Mucosa of descending colon (tissue), 3 donors: ENCODE results near the gene PACRG. TPM values are rescaled to one million over a fixed set of nuclear protein-coding genes. Genes with fewer than 3 reads are reported as not detected.
"Not testable (repeated sequence)": the region's sequence is repeated elsewhere in the genome, so short reads cannot be mapped to it uniquely, and the experiment has no call there.

Source experiments
- ATAC-seq: fragments of 200-7000 bp; cut with Tn5 transposase; one replicate; pipeline ENCODE4 v1.9.1; 2020; ENCODE audit warnings: mild to moderate bottlenecking, moderate library complexity
- DNase-seq, 3 donors: peaks; one replicate each; pipeline ENCODE4 v3.0.0-alpha.2; 2020
- H3K36me3 ChIP-seq: fragments of 200-600 bp; one replicate; pipeline ENCODE4 v1.8.0; 2021; ENCODE audit warnings: low read depth, mild to moderate bottlenecking
- H3K4me1 ChIP-seq: fragments of 200-600 bp; one replicate; pipeline ENCODE4 v1.8.0; 2021; ENCODE audit warnings: low read depth, mild to moderate bottlenecking
- H3K4me3 ChIP-seq: fragments of 200-600 bp; one replicate; pipeline ENCODE4 v1.8.0; 2021; ENCODE audit warnings: mild to moderate bottlenecking
- H3K9me3 ChIP-seq: fragments of 200-600 bp; one replicate; pipeline ENCODE4 v1.8.0; 2021; ENCODE audit warnings: mild to moderate bottlenecking
- intact Hi-C, 2 donors: fragments of 100-400 bp; cut with DNase I in 1 of 2; cut with micrococcal nuclease in 1 of 2; formaldehyde crosslinking; loops; one replicate each; pipeline versions ENCODE4 v1.11.0 to v1.11.1; 2022; cut with DNase I, micrococcal nuclease
- long read RNA-seq, 2 donors: library from polyadenylated mRNA; unstranded; transcript quantifications; one replicate each; pipeline ENCODE4 v2.0.0, GENCODE V29; 2019 to 2021
- total RNA-seq, 3 donors: library from RNA; stranded (reverse); fragmentation: NEBNext Ultra II Directional in 2 of 3; extraction: Animal tissue kit (Norgen Biotek cat#: 25700) in 2 of 3; gene quantifications; one replicate each; pipeline versions ENCODE4 v1.2.1 to v1.2.4, GENCODE V29; 2021 to 2023
- TF ChIP-seq, protein P1 (sequence below): fragments of 200-600 bp; IDR thresholded peaks from one replicate; pipeline ENCODE4 v1.8.0; 2022; ENCODE audit warnings: antibody characterized with exemption, mild to moderate bottlenecking
- donor health status: DM: no; HTN: no; CAD: no; lungs with moderate emphysema.
- donor health status: DM: no; HTN: no; CAD: no.
- donor health status: DM: no; HTN: yes; CAD: no.

PACRG gene
- total RNA-seq = 1 to 10 TPM; 1.1 to 1.5 (median 1.3) TPM
- long read RNA-seq, donor 1 = 0 reads
- long read RNA-seq, donor 2 = 0 reads

DNA sequence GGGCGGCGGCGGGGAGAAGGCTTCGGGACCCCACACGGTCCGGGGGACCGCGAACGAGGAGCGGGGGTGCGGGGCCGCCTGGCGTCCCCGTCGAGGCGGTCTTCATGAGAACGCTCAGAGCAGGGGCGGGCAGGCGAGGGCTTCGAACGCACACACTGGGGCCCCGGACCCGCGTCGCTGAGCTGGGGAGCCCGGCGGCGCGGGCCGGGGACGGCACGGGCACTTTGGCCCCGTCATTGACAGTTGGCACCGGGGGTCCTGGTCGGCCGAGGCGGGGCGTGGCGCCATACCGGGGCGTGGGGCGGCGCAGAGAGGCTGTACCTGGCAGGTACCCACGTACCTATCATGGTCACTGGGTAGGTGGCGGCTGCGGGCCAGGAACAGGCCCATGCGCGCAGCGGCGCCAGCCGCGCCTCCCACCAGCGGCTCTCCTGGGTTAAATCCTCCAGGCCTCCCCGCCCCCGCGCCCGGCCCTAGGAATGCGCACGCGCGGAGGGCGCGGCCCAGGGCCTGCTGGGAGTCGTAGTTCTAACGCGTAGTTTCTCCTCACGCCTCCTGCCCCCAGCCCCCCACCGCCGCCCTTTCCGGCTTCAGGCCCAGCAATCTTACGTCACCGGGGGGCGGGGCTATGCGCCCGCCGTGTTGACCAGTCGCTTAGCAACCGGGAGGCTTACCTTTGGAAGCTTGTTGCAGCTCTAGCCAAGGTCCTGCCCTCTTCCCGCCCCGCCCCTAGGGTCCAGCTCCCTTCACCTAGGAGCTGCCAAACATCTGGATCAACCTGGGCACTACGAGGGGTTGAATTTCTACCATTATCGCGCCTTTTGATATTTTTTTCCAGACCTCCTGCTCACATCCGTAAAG is at the start of gene PACRG, which contains the start of gene PRKN:
PACRG (plus strand) TSS at position 653 of the 861 bp plus-strand sequence.
PRKN (minus strand) TSS at position 445 of the 861 bp plus-strand sequence.
- ATAC-seq = peak; percentile 99
- TF ChIP-seq, protein P1, sequence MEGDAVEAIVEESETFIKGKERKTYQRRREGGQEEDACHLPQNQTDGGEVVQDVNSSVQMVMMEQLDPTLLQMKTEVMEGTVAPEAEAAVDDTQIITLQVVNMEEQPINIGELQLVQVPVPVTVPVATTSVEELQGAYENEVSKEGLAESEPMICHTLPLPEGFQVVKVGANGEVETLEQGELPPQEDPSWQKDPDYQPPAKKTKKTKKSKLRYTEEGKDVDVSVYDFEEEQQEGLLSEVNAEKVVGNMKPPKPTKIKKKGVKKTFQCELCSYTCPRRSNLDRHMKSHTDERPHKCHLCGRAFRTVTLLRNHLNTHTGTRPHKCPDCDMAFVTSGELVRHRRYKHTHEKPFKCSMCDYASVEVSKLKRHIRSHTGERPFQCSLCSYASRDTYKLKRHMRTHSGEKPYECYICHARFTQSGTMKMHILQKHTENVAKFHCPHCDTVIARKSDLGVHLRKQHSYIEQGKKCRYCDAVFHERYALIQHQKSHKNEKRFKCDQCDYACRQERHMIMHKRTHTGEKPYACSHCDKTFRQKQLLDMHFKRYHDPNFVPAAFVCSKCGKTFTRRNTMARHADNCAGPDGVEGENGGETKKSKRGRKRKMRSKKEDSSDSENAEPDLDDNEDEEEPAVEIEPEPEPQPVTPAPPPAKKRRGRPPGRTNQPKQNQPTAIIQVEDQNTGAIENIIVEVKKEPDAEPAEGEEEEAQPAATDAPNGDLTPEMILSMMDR = no peak

DNA sequence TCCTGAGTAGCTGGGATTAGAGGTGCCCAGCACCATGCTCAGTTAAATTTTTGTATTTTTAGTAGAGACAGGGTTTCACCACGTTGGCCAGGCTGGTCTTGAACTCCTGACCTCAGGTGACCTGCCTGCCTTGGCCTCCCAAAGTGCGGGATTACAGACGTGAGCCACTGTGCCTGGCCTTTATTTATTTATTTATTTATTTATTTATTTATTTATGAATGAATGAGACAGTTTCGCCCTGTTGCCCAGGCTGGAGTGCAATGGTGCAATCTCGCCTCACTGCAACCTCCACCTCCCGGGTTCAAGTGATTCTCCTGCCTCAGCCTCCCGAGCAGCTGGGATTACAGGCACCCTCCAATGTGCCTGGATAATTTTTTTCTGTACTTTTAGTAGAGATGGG is 48.9 kb upstream of the PACRG start:
- H3K4me1 ChIP-seq, DNase-seq, H3K9me3 ChIP-seq, H3K36me3 ChIP-seq, ATAC-seq, intact Hi-C loops, H3K4me3 ChIP-seq: not testable (repeated sequence)

More for the DNA sequence above, at the start of gene PACRG, which contains the start of gene PRKN:
- H3K4me3 ChIP-seq = peak within 1 kb of the TSS; percentile 29
- no peaks in the 10 kb centered on the region for H3K36me3 ChIP-seq
- DNase-seq = peak; percentile 99 to 100 (median 100)
- intact Hi-C loops = no loop called here
- H3K9me3 ChIP-seq = no peaks in the 10 kb centered on the region
- H3K4me1 ChIP-seq = peaks cover 17% of the 10 kb centered on the region

DNA sequence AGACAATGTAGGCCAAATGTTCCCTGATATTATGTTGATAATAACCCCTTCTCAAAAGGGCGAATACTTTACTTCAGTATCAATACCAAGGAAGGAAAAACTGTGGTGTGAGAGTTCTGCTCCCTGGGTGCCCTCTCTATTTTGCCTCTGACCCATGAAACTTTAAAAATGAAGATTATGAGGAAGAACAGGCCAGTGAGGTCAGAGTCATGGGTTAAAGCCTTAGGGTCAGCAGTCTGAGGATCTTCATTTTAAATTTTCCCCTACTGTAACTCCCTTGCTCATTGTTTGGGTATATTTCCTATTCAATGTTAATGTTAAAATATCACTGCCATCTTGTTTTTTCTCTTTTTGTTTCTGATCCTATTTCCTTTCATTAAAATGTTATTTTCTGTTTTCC is 48.1 kb upstream of the PACRG start:
- intact Hi-C loops = no loop called here
- TF ChIP-seq, protein P1 = no peak
- no peak for ATAC-seq

DNA sequence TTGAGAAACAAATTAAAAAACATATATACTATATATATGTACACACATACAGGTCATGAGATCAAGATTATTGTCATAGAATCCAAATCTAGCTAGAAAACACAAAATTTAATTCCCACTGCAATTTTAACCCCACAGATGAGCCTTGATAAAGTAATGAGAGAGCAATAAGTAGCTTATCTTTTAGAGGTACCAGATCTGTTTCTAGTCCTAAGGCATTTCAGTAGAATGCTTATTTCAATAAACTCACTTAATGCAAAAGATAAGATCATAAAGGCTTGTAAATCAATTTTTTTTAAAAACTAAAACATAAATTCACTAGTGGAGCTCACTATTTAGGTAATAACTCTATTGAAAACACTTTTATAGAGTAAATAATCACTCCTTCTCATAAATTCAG is 47.4 kb upstream of the PACRG start:
- intact Hi-C loops = no loop called here
- no peaks in the 10 kb centered on the region for H3K9me3 ChIP-seq
- no peaks in the 10 kb centered on the region for H3K4me1 ChIP-seq
- no peak for ATAC-seq
- no peaks in the 10 kb centered on the region for H3K36me3 ChIP-seq
- TF ChIP-seq, protein P1 = no peak
- DNase-seq = no peak
- no peak overlapping the region for H3K4me3 ChIP-seq

More for the DNA sequence above, 48.1 kb upstream of the PACRG start:
- no peak overlapping the region for H3K4me3 ChIP-seq
- no peaks in the 10 kb centered on the region for H3K9me3 ChIP-seq
- DNase-seq = no peak
- H3K4me1 ChIP-seq = no peaks in the 10 kb centered on the region
- no peaks in the 10 kb centered on the region for H3K36me3 ChIP-seq

DNA sequence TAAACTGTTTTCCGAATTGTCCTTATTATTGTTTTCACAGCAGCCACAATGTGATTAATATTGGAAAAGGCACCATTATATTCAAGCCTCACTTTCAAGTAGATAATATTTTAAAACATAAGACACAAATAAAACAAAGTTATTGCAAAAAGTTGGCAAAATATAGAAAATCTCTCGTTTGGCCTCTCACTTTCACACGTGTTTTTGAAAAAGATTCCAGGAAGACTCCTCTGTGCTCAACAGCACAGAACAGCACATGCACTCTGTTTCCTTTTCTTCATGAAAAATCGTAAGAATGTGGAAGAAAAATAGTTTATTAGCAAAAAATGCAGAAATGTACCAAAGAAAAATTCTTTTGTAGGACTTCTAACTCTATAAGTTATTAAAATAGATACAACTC is 46.9 kb upstream of the PACRG start:
- Histone ChIP-seq H3K9me3 (no peaks in the 10 kb centered on the region), H3K4me3 (no peak overlapping the region), H3K4me1 (no peaks in the 10 kb centered on the region), H3K36me3 (no peaks in the 10 kb centered on the region)
- no peak for DNase-seq
- TF ChIP-seq, protein P1 = no peak
- no peak for ATAC-seq
- intact Hi-C loops = no loop called here

DNA sequence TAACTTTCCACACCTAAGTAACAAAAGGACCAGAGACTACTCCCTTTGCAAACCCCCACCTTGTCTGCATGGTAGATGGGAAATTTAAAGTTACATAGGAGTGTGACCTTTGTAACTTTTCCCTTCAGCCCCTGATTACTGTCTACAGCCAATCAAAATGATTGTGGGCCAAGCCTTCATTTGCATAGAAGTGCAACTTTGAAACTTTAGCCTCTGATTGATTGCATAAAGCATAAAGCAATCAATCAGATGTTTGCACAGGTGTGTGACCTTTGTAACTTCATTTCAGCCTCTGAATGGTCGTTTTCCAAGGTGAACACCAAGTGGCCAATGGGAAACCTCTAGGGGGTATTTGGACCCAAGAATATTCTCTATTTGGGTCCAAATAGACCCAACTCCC is 46.3 kb upstream of the PACRG start:
- intact Hi-C loops = no loop called here

More for the DNA sequence above, 46.3 kb upstream of the PACRG start:
- peak in 1 of 3 donors; percentile 14 for DNase-seq
- TF ChIP-seq, protein P1 = no peak
- Histone ChIP-seq H3K4me1 (no peaks in the 10 kb centered on the region), H3K4me3 (no peak overlapping the region), H3K9me3 (no peaks in the 10 kb centered on the region), H3K36me3 (no peaks in the 10 kb centered on the region)
- ATAC-seq = peak; percentile 90
